ENCODE results near the gene CTNNA1.
A peak's percentile ranks its signal among the peaks of the same experiment; 100 is the strongest.

CTNNA1 gene

GRCh38 chr5:138952962-138953361 is 199.7 kb downstream of the CTNNA1 start:
- H3K36me3 Mint-ChIP-seq (ENCODE audit: low read depth), result peaks cover 7% of the 10 kb centered on the region
- H3K9me3 Mint-ChIP-seq, result no peaks in the 10 kb centered on the region
- H3K27ac Mint-ChIP-seq, result peak overlapping the region; percentile 96 to 100 (median 99)
- H3K4me3 Mint-ChIP-seq, result peak overlapping the region in 2 of 3 experiments; percentile 23 to 53
- H3K27me3 Mint-ChIP-seq (ENCODE audit: low read depth), result no peaks in the 10 kb centered on the region
- TF ChIP-seq CTCF (IDR thresholded peaks at IDR 0.05; ENCODE audit: unreplicated experiment in 3 of 3), result no peak
- peaks cover 80% of the 10 kb centered on the region for H3K4me1 Mint-ChIP-seq

GRCh38 chr5:138953387-138954256 is 200.4 kb downstream of the CTNNA1 start:
- H3K27ac Mint-ChIP-seq, result peak overlapping the region; percentile 96 to 100 (median 99)
- H3K27me3 Mint-ChIP-seq (ENCODE audit: low read depth), result no peaks in the 10 kb centered on the region
- peaks cover 76% of the 10 kb centered on the region for H3K4me1 Mint-ChIP-seq
- peaks cover 6% of the 10 kb centered on the region for H3K36me3 Mint-ChIP-seq (ENCODE audit: low read depth)
- peak overlapping the region in 2 of 3 experiments; percentile 23 to 53 for H3K4me3 Mint-ChIP-seq
- no peak for TF ChIP-seq CTCF (IDR thresholded peaks at IDR 0.05; ENCODE audit: unreplicated experiment in 3 of 3)
- no peaks in the 10 kb centered on the region for H3K9me3 Mint-ChIP-seq

- H3K4me1 Mint-ChIP-seq, result peaks cover 69% of the 10 kb centered on the region
- H3K9me3 Mint-ChIP-seq, result no peaks in the 10 kb centered on the region
- peak overlapping the region in 2 of 3 experiments; percentile 53 to 60 for H3K4me3 Mint-ChIP-seq
- peaks cover 3% of the 10 kb centered on the region for H3K36me3 Mint-ChIP-seq (ENCODE audit: low read depth)
- peak overlapping the region; percentile 96 to 100 (median 99) for H3K27ac Mint-ChIP-seq
- TF ChIP-seq CTCF (IDR thresholded peaks at IDR 0.05; ENCODE audit: unreplicated experiment in 3 of 3), result no peak
- no peaks in the 10 kb centered on the region for H3K27me3 Mint-ChIP-seq (ENCODE audit: low read depth)
These were observed 201.2 kb downstream of the CTNNA1 start for GRCh38 chr5:138954257-138955012.

- peak overlapping the region; percentile 14 to 60 (median 45) for H3K4me3 Mint-ChIP-seq
- H3K9me3 Mint-ChIP-seq, result no peaks in the 10 kb centered on the region
- H3K4me1 Mint-ChIP-seq, result peaks cover 62% of the 10 kb centered on the region
- peak overlapping the region; percentile 96 to 100 (median 99) for H3K27ac Mint-ChIP-seq
- H3K27me3 Mint-ChIP-seq (ENCODE audit: low read depth), result no peaks in the 10 kb centered on the region
- H3K36me3 Mint-ChIP-seq (ENCODE audit: low read depth), result peaks cover 3% of the 10 kb centered on the region
- no peak for TF ChIP-seq CTCF (IDR thresholded peaks at IDR 0.05; ENCODE audit: unreplicated experiment in 3 of 3)
These were observed 201.9 kb downstream of the CTNNA1 start for GRCh38 chr5:138955013-138955660.

GRCh38 chr5:138955671-138956295 is 202.6 kb downstream of the CTNNA1 start:
- Mint-ChIP-seq H3K27me3 (ENCODE audit: low read depth) (no peaks in the 10 kb centered on the region), H3K36me3 (ENCODE audit: low read depth) (peaks cover 3% of the 10 kb centered on the region), H3K9me3 (no peaks in the 10 kb centered on the region), H3K27ac (peak overlapping the region; percentile 96 to 100 (median 99)), H3K4me3 (peak overlapping the region in 1 of 3 experiments; percentile 45), H3K4me1 (peaks cover 58% of the 10 kb centered on the region)
- no peak for TF ChIP-seq CTCF (IDR thresholded peaks at IDR 0.05; ENCODE audit: unreplicated experiment in 3 of 3)
